ENCODE measurements around the gene RIMOC1. TPM values are rescaled to one million over a fixed set of nuclear protein-coding genes. Genes with fewer than 3 reads are reported as not detected.

The RIMOC1 gene
- total RNA-seq, 1 donor from 2014 or later = 30.2 TPM

DNA sequence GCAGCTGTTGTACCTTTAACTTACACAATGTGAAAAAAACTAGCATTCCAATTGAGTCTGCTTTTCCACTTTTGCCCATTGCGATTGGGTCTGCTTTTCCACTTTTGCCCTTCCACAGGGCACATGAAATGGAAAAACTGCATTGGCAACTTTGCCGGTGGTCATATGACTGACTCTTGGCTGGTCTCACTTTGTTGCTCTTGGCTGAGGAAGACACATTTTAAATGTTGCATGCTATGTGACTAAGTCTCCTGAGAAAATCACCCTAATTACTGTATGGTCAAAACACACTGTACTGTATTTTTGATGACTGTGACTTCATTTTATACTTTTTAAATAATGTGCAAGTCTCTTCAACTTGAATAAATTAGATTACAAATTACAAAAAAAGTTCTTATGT lies 32.3 kb upstream of the RIMOC1 start:
- H3K4me1 Mint-ChIP-seq = peaks cover 26% of the 10 kb centered on the region
- TF ChIP-seq, protein P1, sequence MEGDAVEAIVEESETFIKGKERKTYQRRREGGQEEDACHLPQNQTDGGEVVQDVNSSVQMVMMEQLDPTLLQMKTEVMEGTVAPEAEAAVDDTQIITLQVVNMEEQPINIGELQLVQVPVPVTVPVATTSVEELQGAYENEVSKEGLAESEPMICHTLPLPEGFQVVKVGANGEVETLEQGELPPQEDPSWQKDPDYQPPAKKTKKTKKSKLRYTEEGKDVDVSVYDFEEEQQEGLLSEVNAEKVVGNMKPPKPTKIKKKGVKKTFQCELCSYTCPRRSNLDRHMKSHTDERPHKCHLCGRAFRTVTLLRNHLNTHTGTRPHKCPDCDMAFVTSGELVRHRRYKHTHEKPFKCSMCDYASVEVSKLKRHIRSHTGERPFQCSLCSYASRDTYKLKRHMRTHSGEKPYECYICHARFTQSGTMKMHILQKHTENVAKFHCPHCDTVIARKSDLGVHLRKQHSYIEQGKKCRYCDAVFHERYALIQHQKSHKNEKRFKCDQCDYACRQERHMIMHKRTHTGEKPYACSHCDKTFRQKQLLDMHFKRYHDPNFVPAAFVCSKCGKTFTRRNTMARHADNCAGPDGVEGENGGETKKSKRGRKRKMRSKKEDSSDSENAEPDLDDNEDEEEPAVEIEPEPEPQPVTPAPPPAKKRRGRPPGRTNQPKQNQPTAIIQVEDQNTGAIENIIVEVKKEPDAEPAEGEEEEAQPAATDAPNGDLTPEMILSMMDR (IDR thresholded peaks at IDR 0.05) = no peak
- ChIA-PET CTCF (interaction anchor here (1.7 kb wide), 1 partner anchor 15 kb away, joined by 4 read pairs; no protein-coding TSS in a partner anchor), POLR2A (no interaction called here)
- intact Hi-C loops (cut with micrococcal nuclease) = no loop called here
- DNase-seq (no peak), ATAC-seq (ENCODE audit: low read depth) (no peak)
- no peak overlapping the region for H3K27ac Mint-ChIP-seq
- H3K27me3 Mint-ChIP-seq = peaks cover under 1% of the 10 kb centered on the region
- no peak overlapping the region for H3K4me3 Mint-ChIP-seq
- H3K36me3 Mint-ChIP-seq (ENCODE audit: low read depth) = peaks cover 2% of the 10 kb centered on the region
- no peaks in the 10 kb centered on the region for H3K9me3 Mint-ChIP-seq

DNA sequence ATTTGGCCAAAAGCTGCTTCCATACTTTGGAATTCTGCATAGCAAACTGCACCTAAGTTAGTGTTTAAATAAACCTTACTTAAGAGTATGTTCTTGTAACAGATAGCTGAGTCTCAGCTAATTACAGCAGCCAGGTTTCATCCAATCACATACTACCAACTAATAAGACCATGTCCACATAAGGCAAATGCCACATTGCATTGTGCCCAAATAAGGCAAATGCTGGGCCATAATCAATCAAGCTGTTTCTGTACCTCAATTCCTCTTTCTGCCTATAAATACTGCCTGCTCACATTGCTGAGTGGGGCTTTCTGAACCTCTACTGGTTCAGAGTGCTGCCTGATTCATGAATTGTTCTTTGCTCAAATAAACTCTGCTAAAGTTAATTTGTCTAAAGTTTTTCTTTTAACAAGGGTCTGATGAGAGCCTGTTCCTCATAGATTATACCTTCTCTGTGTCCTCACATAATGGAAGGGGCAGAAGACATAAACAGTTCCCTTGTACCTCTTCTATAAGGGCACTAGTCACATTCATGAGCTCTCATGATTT lies 29.6 kb upstream of the RIMOC1 start:
- Mint-ChIP-seq H3K9me3 (no peaks in the 10 kb centered on the region), H3K27ac (no peak overlapping the region), H3K27me3 (peaks cover 16% of the 10 kb centered on the region), H3K36me3 (ENCODE audit: low read depth) (peaks cover 2% of the 10 kb centered on the region), H3K4me1 (peaks cover 10% of the 10 kb centered on the region), H3K4me3 (no peak overlapping the region)
- intact Hi-C loops (cut with micrococcal nuclease) = no loop called here
- ChIA-PET CTCF (interaction anchor here (0.8 kb wide), 1 partner anchor 18 kb away, joined by 3 read pairs; no protein-coding TSS in a partner anchor), POLR2A (no interaction called here)
- no peak for ATAC-seq (ENCODE audit: low read depth)
- no peak for DNase-seq
- TF ChIP-seq, protein P1 (IDR thresholded peaks at IDR 0.05) = no peak

DNA sequence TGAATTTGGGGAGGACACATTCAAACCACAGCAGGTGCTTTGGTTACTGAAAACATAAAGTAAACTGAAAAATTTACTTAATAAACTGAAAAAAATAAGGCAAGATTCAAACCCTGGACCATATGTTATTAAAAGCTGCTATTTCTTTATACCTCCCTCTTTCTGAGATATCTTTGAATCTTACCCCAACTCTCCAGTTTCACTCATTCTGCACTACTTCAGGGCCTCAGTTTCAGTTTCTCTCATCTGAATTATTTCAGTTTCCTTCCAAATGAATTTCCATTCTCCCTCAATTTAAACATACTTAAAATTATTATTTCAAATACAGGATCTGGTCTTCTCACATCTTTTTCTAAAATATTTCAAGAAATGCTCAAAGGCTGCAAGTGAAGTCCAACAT lies 29.0 kb upstream of the RIMOC1 start:
- Mint-ChIP-seq H3K9me3 (no peaks in the 10 kb centered on the region), H3K27ac (no peak overlapping the region), H3K4me1 (peaks cover 10% of the 10 kb centered on the region), H3K27me3 (peaks cover 20% of the 10 kb centered on the region), H3K36me3 (ENCODE audit: low read depth) (peaks cover 1% of the 10 kb centered on the region), H3K4me3 (no peak overlapping the region)
- no peak for ATAC-seq (ENCODE audit: low read depth)
- intact Hi-C loops (cut with micrococcal nuclease) = no loop called here
- no peak for DNase-seq
- TF ChIP-seq, protein P1 (IDR thresholded peaks at IDR 0.05) = no peak
- POLR2A ChIA-PET = no interaction called here
- CTCF ChIA-PET = no interaction called here

DNA sequence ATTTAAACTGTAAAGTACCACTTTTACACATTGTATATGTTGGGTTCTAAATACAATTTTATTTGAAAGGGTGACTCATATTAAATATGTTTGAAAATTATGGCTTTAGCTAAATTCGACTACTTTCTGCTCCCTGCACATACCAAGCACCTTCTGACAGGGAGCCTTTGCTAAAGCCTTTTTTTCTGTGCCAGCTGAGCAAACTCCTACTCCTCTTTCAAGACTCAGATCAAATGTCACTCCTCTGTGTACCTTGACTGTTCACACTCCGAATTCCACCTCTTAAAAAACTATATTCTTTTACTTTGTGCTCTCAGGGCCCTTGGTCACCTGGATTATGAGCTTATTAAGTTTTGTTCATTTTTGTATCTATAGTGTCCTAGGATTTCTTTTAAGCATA lies 27.5 kb upstream of the RIMOC1 start:
- TF ChIP-seq, protein P1 (IDR thresholded peaks at IDR 0.05) = no peak
- Mint-ChIP-seq H3K27ac (no peak overlapping the region), H3K27me3 (peaks cover 23% of the 10 kb centered on the region), H3K4me3 (no peak overlapping the region), H3K4me1 (no peaks in the 10 kb centered on the region), H3K9me3 (no peaks in the 10 kb centered on the region), H3K36me3 (ENCODE audit: low read depth) (no peaks in the 10 kb centered on the region)
- ChIA-PET POLR2A (interaction anchor here (0.6 to 1.1 kb wide), 2 partner anchors 27 to 1235 kb away, joined by 3 read pairs; partner anchors contain the start of gene RIMOC1), CTCF (no interaction called here)
- no peak for ATAC-seq (ENCODE audit: low read depth)
- DNase-seq = no peak
- intact Hi-C loops (cut with micrococcal nuclease) = no loop called here

DNA sequence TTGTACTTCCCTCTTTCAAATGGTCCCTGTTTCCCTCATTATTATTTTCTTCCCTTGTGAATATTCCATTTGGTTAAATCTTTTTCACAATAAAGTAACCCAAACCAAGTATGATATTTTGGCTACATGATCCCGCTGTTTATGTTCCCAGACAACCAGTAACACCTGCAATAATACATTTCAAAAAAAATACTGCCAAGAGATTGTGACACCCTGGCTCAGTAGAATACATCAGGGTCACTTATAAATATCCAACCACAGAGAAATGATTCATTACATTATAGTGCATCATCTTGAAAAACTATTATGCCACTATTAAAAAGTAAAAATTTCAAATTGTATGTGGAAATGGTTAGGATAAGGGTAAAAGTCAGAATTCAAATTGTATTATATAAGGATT lies 26.7 kb upstream of the RIMOC1 start:
- POLR2A ChIA-PET = interaction anchor here (1.1 kb wide), 1 partner anchor 26 kb away, joined by 3 read pairs; the partner anchor contains the start of gene RIMOC1
- no peaks in the 10 kb centered on the region for H3K9me3 Mint-ChIP-seq
- H3K36me3 Mint-ChIP-seq (ENCODE audit: low read depth) = no peaks in the 10 kb centered on the region
- intact Hi-C loops (cut with micrococcal nuclease) = no loop called here
- DNase-seq (no peak), ATAC-seq (ENCODE audit: low read depth) (no peak)
- TF ChIP-seq, protein P1 (IDR thresholded peaks at IDR 0.05) = no peak
- H3K27ac Mint-ChIP-seq = no peak overlapping the region
- H3K4me3 Mint-ChIP-seq = no peak overlapping the region
- no peaks in the 10 kb centered on the region for H3K4me1 Mint-ChIP-seq
- peaks cover 26% of the 10 kb centered on the region for H3K27me3 Mint-ChIP-seq
- CTCF ChIA-PET = no interaction called here

Measured in activated B cell treated with CpG ODN at 0.5 μM for 24 hours (primary cell).